CD14-positive monocyte (primary cell): ENCODE results near the gene TMC6. TPM values are rescaled to one million over a fixed set of nuclear protein-coding genes. Genes with fewer than 3 reads are reported as not detected.
A peak's percentile ranks its signal among the peaks of the same experiment; 100 is the strongest.

Experiments
- DNase-seq, 3 donors: peaks; one replicate each; pipeline ENCODE4 v3.0.0-alpha.2; 2011 to 2022
- H2AFZ ChIP-seq: 2 replicates; pipeline ENCODE4 v1.6.0; 2012; ENCODE audit warnings: mild to moderate bottlenecking, low read depth, low read length, inconsistent platforms; ENCODE audit not compliant: insufficient read depth, poor library complexity, severe bottlenecking
- H3K27ac ChIP-seq, 2 donors: 1 replicate in 1 of 2; 2 replicates in 1 of 2; pipeline ENCODE4 v1.5.1; 2012 to 2013; ENCODE audit warnings: low read length in 2 of 2, control low read depth in 1 of 2, inconsistent platforms in 1 of 2, low read depth in 1 of 2, mild to moderate bottlenecking in 1 of 2
- H3K27me3 ChIP-seq, 2 donors: one replicate each; pipeline versions ENCODE4 v1.6.0 to v1.6.1; 2011 to 2013; ENCODE audit warnings: low read length in 2 of 2; ENCODE audit not compliant: control insufficient read depth in 2 of 2, insufficient read depth in 2 of 2
- H3K36me3 ChIP-seq, 2 donors: replicated peaks in 1 of 2; 1 replicate in 1 of 2; 2 replicates in 1 of 2; pipeline versions ENCODE4 v1.5.1 to v1.6.1; 2012 to 2013; ENCODE audit warnings: low read length in 2 of 2, control low read depth in 1 of 2, inconsistent platforms in 1 of 2, mild to moderate bottlenecking in 1 of 2; ENCODE audit not compliant: insufficient read depth in 2 of 2, control insufficient read depth in 1 of 2
- H3K4me1 ChIP-seq, 2 donors: 1 replicate in 1 of 2; 2 replicates in 1 of 2; pipeline versions ENCODE4 v1.5.1 to v1.6.1; 2012 to 2013; ENCODE audit warnings: low read length in 2 of 2, control low read depth in 1 of 2, inconsistent platforms in 1 of 2, mild to moderate bottlenecking in 1 of 2, moderate library complexity in 1 of 2; ENCODE audit not compliant: insufficient read depth in 2 of 2, control insufficient read depth in 1 of 2
- H3K4me2 ChIP-seq: replicated peaks from 2 replicates; pipeline ENCODE3; 2012; ENCODE audit warnings: low read length, moderate library complexity, mild to moderate bottlenecking; ENCODE audit not compliant: poor library complexity, severe bottlenecking; ENCODE audit errors: extremely low read depth
- H3K4me3 ChIP-seq, 3 experiments: fragments of 200-600 bp in 1 of 3; sonication (generic) in 1 of 3; replicated peaks in 1 of 3; 1 replicate in 2 of 3; 2 replicates in 1 of 3; pipeline ENCODE4 v1.5.1; 2011 to 2013; ENCODE audit warnings: low read length in 3 of 3, mild to moderate bottlenecking in 3 of 3, control low read depth in 2 of 3, low read depth in 2 of 3, inconsistent platforms in 1 of 3, moderate library complexity in 1 of 3
- H3K79me2 ChIP-seq: 2 replicates; pipeline ENCODE4 v1.6.0; 2012; ENCODE audit warnings: mild to moderate bottlenecking, control low read depth, inconsistent platforms, low read length, moderate library complexity; ENCODE audit not compliant: insufficient read depth
- H3K9ac ChIP-seq: 2 replicates; pipeline ENCODE4 v1.6.0; 2017; ENCODE audit warnings: low read length, mild to moderate bottlenecking; ENCODE audit not compliant: insufficient read depth, poor library complexity, severe bottlenecking
- H3K9me3 ChIP-seq, 2 donors: replicated peaks in 1 of 2; 1 replicate in 1 of 2; 2 replicates in 1 of 2; pipeline versions ENCODE4 v1.5.1 to v1.6.1; 2012 to 2013; ENCODE audit warnings: low read length in 2 of 2, control low read depth in 1 of 2; ENCODE audit not compliant: control insufficient read depth in 1 of 2, insufficient read depth in 1 of 2
- H4K20me1 ChIP-seq: 2 replicates; pipeline ENCODE4 v1.6.0; 2012; ENCODE audit warnings: mild to moderate bottlenecking, low read length, control low read depth, moderate library complexity; ENCODE audit not compliant: insufficient read depth
- H3K27ac Mint-ChIP-seq, 7 donors: one replicate each; pipeline ENCODE4 v1.8.0; 2020; ENCODE audit warnings: mild to moderate bottlenecking in 7 of 7, mixed read lengths in 7 of 7, moderate library complexity in 6 of 7, inconsistent platforms in 2 of 7
- H3K27me3 Mint-ChIP-seq, 3 donors: one replicate each; pipeline ENCODE4 v1.8.0; 2021 to 2022; ENCODE audit warnings: low read depth in 3 of 3, mild to moderate bottlenecking in 3 of 3, mixed read lengths in 3 of 3, moderate library complexity in 3 of 3, inconsistent platforms in 1 of 3
- H3K36me3 Mint-ChIP-seq, 2 donors: one replicate each; pipeline ENCODE4 v1.8.0; 2020; ENCODE audit warnings: mixed read lengths in 2 of 2, inconsistent platforms in 1 of 2, mild to moderate bottlenecking in 1 of 2
- H3K4me1 Mint-ChIP-seq: one replicate; pipeline ENCODE4 v1.8.0; 2020; ENCODE audit warnings: mild to moderate bottlenecking, mixed read lengths
- H3K4me3 Mint-ChIP-seq, 2 donors: one replicate each; pipeline ENCODE4 v1.8.0; 2020; ENCODE audit warnings: mild to moderate bottlenecking in 2 of 2, mixed read lengths in 2 of 2, moderate library complexity in 1 of 2
- H3K9me3 Mint-ChIP-seq, 7 donors: one replicate each; pipeline ENCODE4 v1.8.0; 2020 to 2022; ENCODE audit warnings: mixed read lengths in 7 of 7, mild to moderate bottlenecking in 6 of 7, moderate library complexity in 6 of 7, inconsistent platforms in 2 of 7
- WGBS: methylation state at CpG from one replicate; pipeline ENCODE4 v1.1.5; 2013; ENCODE audit warnings: missing lambda C conversion rate; ENCODE audit not compliant: insufficient coverage; 5-methylcytosine and 5-hydroxymethylcytosine counted together
- intact Hi-C, 2 donors: fragments of 100-400 bp; cut with micrococcal nuclease; formaldehyde crosslinking; loops; one replicate each; pipeline versions ENCODE4 v1.15.0 to v1.15.1; 2023
- polyA plus RNA-seq, 3 donors: library from polyadenylated mRNA; depleted of rRNA in 1 of 3; unstranded in 2 of 3; stranded (reverse) in 1 of 3; fragments of 300-500 nt in 2 of 3; fragments of >200 nt in 1 of 3; fragmentation: Illumina TruSeq in 2 of 3; gene quantifications; 1 replicate in 2 of 3; 2 replicates in 1 of 3; pipeline ENCODE4 v1.2.3, GENCODE V29; 2012 to 2021
- TF ChIP-seq, protein P1 (sequence below): fragments of 200-600 bp; IDR thresholded peaks from one replicate; pipeline ENCODE4 v1.8.0; 2022; ENCODE audit warnings: antibody characterized with exemption, mild to moderate bottlenecking

Gene TMC6
- polyA plus RNA-seq, 3 donors = 60.1 to 107 (median 79.2) TPM

DNA sequence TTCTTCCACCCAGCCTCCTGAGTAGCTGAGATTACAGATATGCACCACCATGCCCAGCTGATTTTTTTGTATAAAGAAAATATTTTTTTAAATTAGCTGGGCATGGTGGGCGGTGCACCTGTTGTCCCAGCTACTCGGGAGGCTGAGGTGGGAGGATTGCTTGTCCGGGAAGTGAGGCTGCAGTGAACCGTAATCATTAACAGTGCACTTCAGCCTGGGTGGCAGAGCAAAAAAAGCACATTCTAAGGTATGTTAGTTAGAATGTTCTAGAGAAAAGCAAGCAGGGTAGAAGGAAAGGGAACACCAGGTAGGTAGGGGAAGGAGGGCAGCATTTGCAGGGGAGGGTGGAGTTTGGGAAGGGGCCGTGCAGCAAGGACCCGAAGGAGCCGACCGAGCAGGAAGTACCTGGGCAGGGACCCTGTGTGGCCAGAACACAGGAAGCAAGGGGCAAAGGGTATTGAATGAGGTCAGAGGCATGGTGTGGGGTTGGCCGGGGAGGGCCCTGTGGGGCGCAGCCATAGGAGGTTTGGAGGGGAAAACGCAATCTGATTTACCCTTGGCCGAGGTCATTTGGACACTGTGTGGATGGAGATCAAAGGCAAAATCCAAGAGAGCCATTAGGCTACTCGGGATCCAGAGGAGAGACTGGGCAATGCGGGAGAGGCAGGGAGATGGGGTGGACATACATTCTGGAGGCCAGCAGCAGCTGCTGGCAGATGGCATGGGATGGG lies 19.9 kb upstream of the TMC6 start:
- Mint-ChIP-seq H3K9me3 (no peaks in the 10 kb centered on the region), H3K4me3 (no peak overlapping the region), H3K4me1 (peaks cover 39% of the 10 kb centered on the region), H3K27ac (peak overlapping the region in 1 of 7 donors; percentile 54), H3K27me3 (no peaks in the 10 kb centered on the region), H3K36me3 (no peaks in the 10 kb centered on the region)
- peaks cover 40 to 50% of the 10 kb centered on the region in 2 donors for H3K4me1 ChIP-seq
- no peaks in the 10 kb centered on the region for H3K79me2 ChIP-seq
- H3K27ac ChIP-seq = no peak overlapping the region
- no peak for DNase-seq
- intact Hi-C loops = no loop called here
- H3K4me2 ChIP-seq = no peak overlapping the region
- H3K9me3 ChIP-seq = no peaks in the 10 kb centered on the region
- H2AFZ ChIP-seq = no peak overlapping the region
- no peaks in the 10 kb centered on the region for H3K36me3 ChIP-seq
- no peaks in the 10 kb centered on the region for H4K20me1 ChIP-seq
- no peak overlapping the region for H3K4me3 ChIP-seq
- WGBS = 71% methylated on average over 14 of the region's 14 CpGs
- no peaks in the 10 kb centered on the region for H3K27me3 ChIP-seq
- no peak overlapping the region for H3K9ac ChIP-seq
- TF ChIP-seq, protein P1, sequence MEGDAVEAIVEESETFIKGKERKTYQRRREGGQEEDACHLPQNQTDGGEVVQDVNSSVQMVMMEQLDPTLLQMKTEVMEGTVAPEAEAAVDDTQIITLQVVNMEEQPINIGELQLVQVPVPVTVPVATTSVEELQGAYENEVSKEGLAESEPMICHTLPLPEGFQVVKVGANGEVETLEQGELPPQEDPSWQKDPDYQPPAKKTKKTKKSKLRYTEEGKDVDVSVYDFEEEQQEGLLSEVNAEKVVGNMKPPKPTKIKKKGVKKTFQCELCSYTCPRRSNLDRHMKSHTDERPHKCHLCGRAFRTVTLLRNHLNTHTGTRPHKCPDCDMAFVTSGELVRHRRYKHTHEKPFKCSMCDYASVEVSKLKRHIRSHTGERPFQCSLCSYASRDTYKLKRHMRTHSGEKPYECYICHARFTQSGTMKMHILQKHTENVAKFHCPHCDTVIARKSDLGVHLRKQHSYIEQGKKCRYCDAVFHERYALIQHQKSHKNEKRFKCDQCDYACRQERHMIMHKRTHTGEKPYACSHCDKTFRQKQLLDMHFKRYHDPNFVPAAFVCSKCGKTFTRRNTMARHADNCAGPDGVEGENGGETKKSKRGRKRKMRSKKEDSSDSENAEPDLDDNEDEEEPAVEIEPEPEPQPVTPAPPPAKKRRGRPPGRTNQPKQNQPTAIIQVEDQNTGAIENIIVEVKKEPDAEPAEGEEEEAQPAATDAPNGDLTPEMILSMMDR = no peak

DNA sequence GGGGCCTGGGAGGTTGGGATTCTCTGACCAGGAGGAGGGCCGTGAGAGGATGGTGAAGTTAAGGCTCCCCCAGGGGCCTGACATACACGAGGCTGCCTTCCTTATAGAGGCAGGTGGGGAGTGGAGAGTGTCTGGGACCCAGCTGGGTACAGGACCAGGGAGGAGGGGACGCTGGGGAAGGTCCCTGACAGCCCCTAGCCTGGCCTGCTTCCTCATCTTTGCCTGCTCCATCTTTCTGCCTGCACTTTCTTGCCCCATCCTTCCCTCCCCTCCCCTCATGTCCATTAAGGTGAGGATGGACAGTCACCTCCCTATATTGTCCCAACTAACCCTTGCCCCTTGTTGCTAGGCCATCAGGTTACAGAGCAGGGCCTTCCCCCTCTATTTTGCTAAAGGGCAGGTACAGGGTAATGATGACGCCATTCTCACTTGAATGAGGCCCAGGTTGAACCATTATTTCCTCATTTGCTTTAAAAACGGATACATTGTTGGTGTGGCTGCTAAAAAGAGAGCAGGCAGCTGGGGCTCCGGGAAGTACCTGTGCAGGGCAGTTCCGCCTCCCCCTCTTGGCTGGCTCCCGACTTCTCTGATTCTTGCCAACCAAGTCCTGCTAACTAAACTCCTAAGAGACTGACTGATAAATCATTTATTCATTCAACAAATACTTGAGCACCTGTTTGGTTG lies 18.9 kb upstream of the TMC6 start:
- peaks cover 2% of the 10 kb centered on the region for H4K20me1 ChIP-seq
- no peak overlapping the region for H3K4me3 Mint-ChIP-seq
- no peaks in the 10 kb centered on the region for H3K27me3 ChIP-seq
- H2AFZ ChIP-seq = no peak overlapping the region
- TF ChIP-seq, protein P1 = no peak
- H3K27ac ChIP-seq = peak overlapping the region in 1 of 2 donors; percentile 2
- H3K36me3 Mint-ChIP-seq = peaks cover 3 to 8% of the 10 kb centered on the region in 2 donors
- H3K9me3 ChIP-seq = no peaks in the 10 kb centered on the region
- H3K4me1 Mint-ChIP-seq = peaks cover 46% of the 10 kb centered on the region
- no peak overlapping the region for H3K4me2 ChIP-seq
- 14% methylated on average over 5 of the region's 8 CpGs for WGBS
- H3K4me1 ChIP-seq = peaks cover 45 to 54% of the 10 kb centered on the region in 2 donors
- DNase-seq = peak in 1 of 3 donors; percentile 41
- H3K27ac Mint-ChIP-seq = peak overlapping the region in 2 of 7 donors; percentile 42 to 49
- no peaks in the 10 kb centered on the region for H3K79me2 ChIP-seq
- intact Hi-C loops = no loop called here
- peaks cover 2 to 5% of the 10 kb centered on the region in 2 donors for H3K36me3 ChIP-seq
- H3K9ac ChIP-seq = no peak overlapping the region
- no peaks in the 10 kb centered on the region for H3K9me3 Mint-ChIP-seq
- no peak overlapping the region for H3K4me3 ChIP-seq
- H3K27me3 Mint-ChIP-seq = no peaks in the 10 kb centered on the region
